Adrenal gland (tissue), 12 donors: ENCODE results near the gene ANXA6. TPM values are rescaled to one million over a fixed set of nuclear protein-coding genes. Genes with fewer than 3 reads are reported as not detected.
A peak's percentile ranks its signal among the peaks of the same experiment; 100 is the strongest.

Source experiments
- DNase-seq, 7 donors: peaks; one replicate each; pipeline ENCODE4 v3.0.0-alpha.2; 2019 to 2020
- H3K27ac ChIP-seq, 5 donors: fragments of 200-600 bp; sonication (generic) in 4 of 5; 1 replicate in 3 of 5; 2 replicates in 2 of 5; pipeline versions ENCODE4 v1.5.1 to v1.8.0; 2016 to 2020; ENCODE audit warnings: mild to moderate bottlenecking in 1 of 5
- H3K27me3 ChIP-seq: fragments of 200-600 bp; 2 replicates; pipeline ENCODE4 v1.8.0; 2021
- H3K36me3 ChIP-seq, 2 donors: fragments of 200-600 bp; replicated peaks in 1 of 2; 1 replicate in 1 of 2; 2 replicates in 1 of 2; pipeline versions ENCODE4 v1.5.1 to v1.8.0; 2018 to 2022
- H3K4me1 ChIP-seq, 2 donors: fragments of 200-600 bp; replicated peaks in 1 of 2; 1 replicate in 1 of 2; 2 replicates in 1 of 2; pipeline versions ENCODE4 v1.5.1 to v1.8.0; 2018 to 2021
- H3K4me3 ChIP-seq, 4 donors: fragments of 200-600 bp; sonication (generic) in 3 of 4; one replicate each; pipeline ENCODE4 v1.5.1; 2016 to 2018
- H3K9me3 ChIP-seq, 3 donors: fragments of 200-600 bp; sonication (generic) in 1 of 3; replicated peaks in 1 of 3; 1 replicate in 2 of 3; 2 replicates in 1 of 3; pipeline versions ENCODE4 v1.5.1 to v1.8.0; 2016 to 2021
- POLR2A ChIP-seq, 2 donors: fragments of 450-650 bp; IDR thresholded peaks; one replicate each; pipeline ENCODE4 v1.6.1; 2017; ENCODE audit warnings: antibody characterized with exemption in 2 of 2, mild to moderate bottlenecking in 2 of 2, moderate library complexity in 1 of 2
- WGBS, 4 donors: extraction: QIAGEN DNeasy Blood & Tissue Kit in 2 of 4; methylation state at CpG; one replicate each; pipeline versions ENCODE4 v1.1.5 to v1.1.7; 2013 to 2017; 5-methylcytosine and 5-hydroxymethylcytosine counted together
- intact Hi-C, 2 donors: fragments of 100-400 bp; cut with DNase I; formaldehyde crosslinking; loops; one replicate each; pipeline versions ENCODE4 v1.14.1 to v1.15.0; 2022 to 2023
- polyA plus RNA-seq, 3 donors: library from polyadenylated mRNA; stranded (reverse); fragments of 200-250 nt in 2 of 3; fragments of 350-450 nt in 1 of 3; fragmentation: Illumina TruSeq in 1 of 3; extraction: RNeasy Lipid Tissue Mini Kit (QIAGEN cat#74804) in 1 of 3; gene quantifications; one replicate each; pipeline ENCODE4 v1.2.3, GENCODE V29; 2013 to 2014
- total RNA-seq, 9 donors: library from RNA; depleted of rRNA in 4 of 9; stranded (reverse); fragments of >200 nt in 4 of 9; fragments of 120-200 nt in 1 of 9; fragmentation: NEBNext Ultra II Directional in 1 of 9; extraction: Animal tissue kit (Norgen Biotek cat#: 25700) in 1 of 9; gene quantifications; one replicate each; pipeline versions ENCODE4 v1.1.0 to v1.2.4, GENCODE V29; 2013 to 2023
- TF ChIP-seq, protein P1 (sequence below), 6 experiments: fragments of 450-650 bp in 4 of 6; fragments of 200-600 bp in 2 of 6; sonication (generic) in 1 of 6; IDR thresholded peaks; 1 replicate in 5 of 6; 2 replicates in 1 of 6; pipeline versions ENCODE4 v1.5.1 to v1.8.0; 2016 to 2021; ENCODE audit warnings: antibody characterized with exemption in 6 of 6, mild to moderate bottlenecking in 2 of 6, moderate library complexity in 1 of 6
- donor health status: healthy with polysubstance abuse.
- donor health status: Bipolar disorder and iron deficiency.
- donor health status: DM: yes; HTN: yes; CAD: no.
- donor health status: DM: no; HTN: no; CAD: no.
- donor health status: DM: no; HTN: no; CAD: no.
- donor health status: DM: yes; HTN: yes; CAD: no.

The ANXA6 gene
- total and polyA plus RNA-seq, 12 donors: 115 to 382 (median 212) TPM

DNA sequence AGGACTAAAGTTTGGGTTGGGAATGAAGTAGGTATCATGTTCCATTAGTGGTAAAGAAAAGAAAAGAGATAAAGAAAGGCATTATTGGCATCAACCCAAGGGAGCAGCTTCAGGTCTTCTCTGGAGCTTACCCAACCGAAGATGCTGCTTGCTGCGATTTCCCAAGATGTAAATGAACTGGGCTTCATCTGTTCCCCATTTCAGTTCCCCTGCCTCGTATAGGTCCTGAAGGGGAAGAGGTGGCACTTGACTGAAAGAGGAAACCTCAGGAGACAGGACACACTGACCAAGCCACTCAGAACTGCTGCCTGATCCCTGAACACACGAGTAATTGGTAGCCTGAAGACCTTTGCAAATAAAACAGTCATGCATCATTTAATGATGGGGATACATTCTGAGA lies 24.6 kb downstream of the ANXA6 start:
- Histone ChIP-seq H3K27me3 (no peaks in the 10 kb centered on the region), H3K4me1 (no peaks in the 10 kb centered on the region), H3K27ac (no peak overlapping the region), H3K9me3 (no peaks in the 10 kb centered on the region), H3K4me3 (no peak overlapping the region), H3K36me3 (peaks cover 0 to 99% of the 10 kb centered on the region in 2 donors)
- intact Hi-C loops: no loop called here
- no peak for TF ChIP-seq POLR2A (IDR thresholded peaks at IDR 0.05)
- TF ChIP-seq, protein P1, sequence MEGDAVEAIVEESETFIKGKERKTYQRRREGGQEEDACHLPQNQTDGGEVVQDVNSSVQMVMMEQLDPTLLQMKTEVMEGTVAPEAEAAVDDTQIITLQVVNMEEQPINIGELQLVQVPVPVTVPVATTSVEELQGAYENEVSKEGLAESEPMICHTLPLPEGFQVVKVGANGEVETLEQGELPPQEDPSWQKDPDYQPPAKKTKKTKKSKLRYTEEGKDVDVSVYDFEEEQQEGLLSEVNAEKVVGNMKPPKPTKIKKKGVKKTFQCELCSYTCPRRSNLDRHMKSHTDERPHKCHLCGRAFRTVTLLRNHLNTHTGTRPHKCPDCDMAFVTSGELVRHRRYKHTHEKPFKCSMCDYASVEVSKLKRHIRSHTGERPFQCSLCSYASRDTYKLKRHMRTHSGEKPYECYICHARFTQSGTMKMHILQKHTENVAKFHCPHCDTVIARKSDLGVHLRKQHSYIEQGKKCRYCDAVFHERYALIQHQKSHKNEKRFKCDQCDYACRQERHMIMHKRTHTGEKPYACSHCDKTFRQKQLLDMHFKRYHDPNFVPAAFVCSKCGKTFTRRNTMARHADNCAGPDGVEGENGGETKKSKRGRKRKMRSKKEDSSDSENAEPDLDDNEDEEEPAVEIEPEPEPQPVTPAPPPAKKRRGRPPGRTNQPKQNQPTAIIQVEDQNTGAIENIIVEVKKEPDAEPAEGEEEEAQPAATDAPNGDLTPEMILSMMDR (IDR thresholded peaks at IDR 0.05): no peak
- DNase-seq: peak in 1 of 7 donors; percentile 21
- 58 to 72% (median 67%) methylated on average over 4 of the region's 4 CpGs for WGBS, 4 donors

DNA sequence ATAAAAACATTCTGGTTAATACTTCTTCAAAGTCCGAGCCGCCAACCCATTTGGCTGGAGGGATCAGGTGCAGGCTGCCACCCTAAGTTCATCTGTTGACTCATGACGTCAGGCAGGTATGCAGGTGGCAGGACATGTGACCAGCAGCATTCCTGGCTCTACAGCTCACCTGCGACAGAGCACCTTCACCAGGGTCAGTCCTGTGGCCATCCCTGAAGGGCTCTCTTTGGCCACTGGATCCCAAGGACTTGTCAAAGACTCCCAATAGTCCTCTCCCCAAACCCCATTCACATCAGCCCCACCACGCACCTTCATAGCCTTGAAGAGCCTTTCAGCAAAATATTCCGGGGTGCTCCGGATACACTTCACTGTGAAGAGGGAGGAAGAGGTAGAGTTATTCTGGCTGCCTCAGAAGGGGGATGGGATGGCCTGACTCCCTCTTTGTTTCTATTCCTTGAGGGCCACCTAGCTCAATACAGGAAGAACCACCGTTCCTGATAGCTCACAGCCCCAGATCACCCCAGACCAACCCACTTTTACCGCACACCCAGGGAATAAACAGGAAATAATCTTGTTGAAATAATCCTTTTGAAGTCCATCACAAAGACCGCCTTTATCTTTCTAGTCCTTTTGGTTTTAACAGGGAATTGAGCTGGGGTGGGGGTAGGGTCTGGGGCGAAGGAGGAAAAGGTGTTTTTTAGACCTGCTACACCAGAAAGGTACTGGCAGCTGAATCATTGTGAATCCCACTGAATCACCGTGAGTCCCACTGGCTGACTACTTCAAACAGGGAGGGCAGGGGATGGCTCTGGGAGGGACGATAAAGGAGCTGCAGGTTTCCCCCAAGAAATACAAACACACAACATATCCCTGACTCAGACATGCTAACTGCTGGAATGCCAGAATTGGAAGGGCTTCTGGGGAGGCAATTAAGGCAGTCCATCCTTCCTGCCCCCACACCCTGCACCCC lies 26.4 kb downstream of the ANXA6 start:
- no peak for TF ChIP-seq POLR2A (IDR thresholded peaks at IDR 0.05)
- TF ChIP-seq, protein P1 (IDR thresholded peaks at IDR 0.05): no peak
- Histone ChIP-seq H3K4me1 (no peaks in the 10 kb centered on the region), H3K4me3 (no peak overlapping the region), H3K27ac (no peak overlapping the region), H3K9me3 (no peaks in the 10 kb centered on the region), H3K36me3 (peaks cover 0 to 96% of the 10 kb centered on the region in 2 donors), H3K27me3 (no peaks in the 10 kb centered on the region)
- intact Hi-C loops: no loop called here
- no peak for DNase-seq
- 90 to 93% (median 93%) methylated on average over 11 to 13 of the region's 13 CpGs for WGBS, 4 donors

DNA sequence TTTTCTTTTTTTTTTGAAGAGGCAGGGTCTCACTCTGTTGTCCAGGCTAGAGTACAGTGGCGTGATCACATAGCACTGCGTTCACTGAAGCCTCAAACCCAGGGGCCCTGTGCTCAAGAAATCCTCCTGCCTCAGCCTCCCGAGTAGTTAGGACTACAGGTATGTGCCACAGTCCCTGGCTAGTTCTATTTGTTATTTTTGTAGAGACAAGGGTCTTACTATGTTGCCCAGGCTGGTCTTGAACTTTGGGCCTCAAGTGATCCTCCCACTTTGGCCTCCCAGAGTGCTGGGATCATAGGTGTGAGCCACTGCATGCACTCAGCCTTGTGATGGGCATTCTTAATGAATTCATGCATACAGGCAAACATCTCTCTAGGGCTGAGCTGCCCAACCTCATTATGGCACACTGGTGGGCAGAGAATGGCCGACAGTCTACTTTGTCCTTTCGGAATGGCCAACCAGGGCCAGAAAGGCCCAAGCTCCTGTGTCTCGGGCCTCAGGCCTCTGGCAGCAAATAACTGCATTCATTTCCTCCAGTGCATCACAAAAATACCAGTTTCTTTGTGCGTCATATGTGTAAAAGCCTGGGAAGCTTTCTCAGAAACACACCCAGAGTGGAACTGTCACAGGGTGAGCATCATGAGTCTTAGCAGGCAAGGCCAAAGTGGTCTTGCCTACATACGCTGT lies 27.2 kb downstream of the ANXA6 start:
- TF ChIP-seq POLR2A (IDR thresholded peaks at IDR 0.05): no peak
- TF ChIP-seq, protein P1 (IDR thresholded peaks at IDR 0.05): no peak
- H3K27me3 ChIP-seq: no peaks in the 10 kb centered on the region
- intact Hi-C loops: no loop called here
- H3K4me1 ChIP-seq: no peaks in the 10 kb centered on the region
- H3K36me3 ChIP-seq: peaks cover 0 to 95% of the 10 kb centered on the region in 2 donors
- H3K4me3 ChIP-seq: no peak overlapping the region
- H3K27ac ChIP-seq: no peak overlapping the region
- no peak for DNase-seq
- no peaks in the 10 kb centered on the region for H3K9me3 ChIP-seq
- 92 to 99% (median 96%) methylated on average over 7 to 8 of the region's 8 CpGs for WGBS, 4 donors

DNA sequence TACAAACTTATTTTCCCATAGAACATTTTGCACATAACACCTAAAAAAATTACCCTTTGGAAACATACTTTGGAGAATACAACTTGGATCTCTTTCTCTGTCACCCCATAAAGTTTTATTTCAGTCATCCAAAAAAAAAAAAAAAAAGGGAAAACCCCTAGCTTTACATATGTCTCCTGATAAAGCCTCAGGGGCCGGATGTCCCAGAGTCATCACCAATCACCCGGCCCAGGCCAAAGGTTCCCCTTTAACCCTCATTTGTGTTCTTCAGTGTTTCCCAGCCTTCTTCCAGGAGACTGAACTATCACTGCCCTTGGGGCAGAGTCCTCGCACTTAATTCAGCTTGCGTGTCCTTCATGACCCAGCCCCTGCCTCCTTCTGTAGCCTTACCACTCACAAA lies 28.8 kb downstream of the ANXA6 start:
- no peaks in the 10 kb centered on the region for H3K9me3 ChIP-seq
- H3K36me3 ChIP-seq: peaks cover 0 to 92% of the 10 kb centered on the region in 2 donors
- no peak for DNase-seq
- H3K4me3 ChIP-seq: no peak overlapping the region
- H3K27me3 ChIP-seq: no peaks in the 10 kb centered on the region
- WGBS, 4 donors: 71 to 80% (median 77%) methylated on average over 4 of the region's 4 CpGs
- no peak overlapping the region for H3K27ac ChIP-seq
- peaks cover 0 to 3% of the 10 kb centered on the region in 2 donors for H3K4me1 ChIP-seq
- TF ChIP-seq, protein P1 (IDR thresholded peaks at IDR 0.05): no peak
- no peak for TF ChIP-seq POLR2A (IDR thresholded peaks at IDR 0.05)
- intact Hi-C loops: loop anchor here (5.0 to 10.0 kb wide), 2 partner anchors 33 to 106 kb away; no protein-coding TSS in a partner anchor
